KMS-11 (cell line): Measurements from ENCODE around the gene THAP5.
A peak's percentile ranks its signal among the peaks of the same experiment; 100 is the strongest.

Source experiments
- H2AFZ ChIP-seq: fragments of 200-600 bp; sonication (generic); 2 replicates; pipeline ENCODE4 v1.6.1; 2016; ENCODE audit warnings: antibody characterized with exemption, mixed run types, low read depth
- H3K27ac ChIP-seq: fragments of 200-600 bp; sonication (generic); 2 replicates; pipeline ENCODE4 v1.6.1; 2016; ENCODE audit warnings: mild to moderate bottlenecking, mixed run types
- H3K27me3 ChIP-seq: fragments of 200-600 bp; sonication (generic); 2 replicates; pipeline ENCODE4 v1.6.1; 2017; ENCODE audit warnings: mild to moderate bottlenecking, low read depth, mixed run types, moderate library complexity; ENCODE audit not compliant: insufficient read depth
- H3K36me3 ChIP-seq: fragments of 200-600 bp; sonication (generic); 2 replicates; pipeline ENCODE4 v1.6.1; 2017; ENCODE audit warnings: mild to moderate bottlenecking, mixed run types; ENCODE audit not compliant: insufficient read depth
- H3K4me1 ChIP-seq: fragments of 200-600 bp; sonication (generic); 2 replicates; pipeline ENCODE4 v1.6.1; 2016; ENCODE audit warnings: mild to moderate bottlenecking, low read depth, mixed run types; ENCODE audit not compliant: poor library complexity, severe bottlenecking
- H3K4me2 ChIP-seq: fragments of 200-600 bp; sonication (generic); 2 replicates; pipeline ENCODE4 v1.7.0; 2016; ENCODE audit warnings: mild to moderate bottlenecking, mixed run types
- H3K4me3 ChIP-seq: fragments of 200-600 bp; sonication (generic); IDR thresholded peaks from 2 replicates; pipeline ENCODE4 v1.6.1; 2017; ENCODE audit warnings: low read depth, low read length, mixed read lengths; ENCODE audit not compliant: insufficient read depth
- H3K79me2 ChIP-seq: fragments of 200-600 bp; sonication (generic); 2 replicates; pipeline ENCODE4 v1.6.1; 2016; ENCODE audit warnings: low read depth, mixed run types; ENCODE audit not compliant: insufficient read depth
- H3K9ac ChIP-seq: fragments of 200-600 bp; sonication (generic); 2 replicates; pipeline ENCODE4 v1.6.1; 2016; ENCODE audit warnings: mild to moderate bottlenecking, mixed run types
- H4K20me1 ChIP-seq: fragments of 200-600 bp; sonication (generic); 2 replicates; pipeline ENCODE4 v1.6.1; 2016; ENCODE audit warnings: mild to moderate bottlenecking, mixed run types; ENCODE audit not compliant: insufficient read depth
- TF ChIP-seq, protein P1 (sequence below): fragments of 200-600 bp; sonication (generic); conservative IDR thresholded peaks from 2 replicates; pipeline ENCODE4 v1.6.1; 2017; ENCODE audit warnings: low read depth, mild to moderate bottlenecking, antibody characterized with exemption, low read length, moderate library complexity, mixed read lengths

The THAP5 gene

GRCh38 chr7:108613147-108613948 is 43.8 kb upstream of the THAP5 start:
- Histone ChIP-seq H3K27ac (no peak overlapping the region), H3K27me3 (no peaks in the 10 kb centered on the region), H2AFZ (no peak overlapping the region), H3K4me2 (no peak overlapping the region), H3K4me3 (no peak overlapping the region), H3K9ac (no peak overlapping the region), H3K36me3 (no peaks in the 10 kb centered on the region), H3K4me1 (peaks cover 3% of the 10 kb centered on the region), H3K79me2 (no peaks in the 10 kb centered on the region), H4K20me1 (no peaks in the 10 kb centered on the region)
- TF ChIP-seq, protein P1, sequence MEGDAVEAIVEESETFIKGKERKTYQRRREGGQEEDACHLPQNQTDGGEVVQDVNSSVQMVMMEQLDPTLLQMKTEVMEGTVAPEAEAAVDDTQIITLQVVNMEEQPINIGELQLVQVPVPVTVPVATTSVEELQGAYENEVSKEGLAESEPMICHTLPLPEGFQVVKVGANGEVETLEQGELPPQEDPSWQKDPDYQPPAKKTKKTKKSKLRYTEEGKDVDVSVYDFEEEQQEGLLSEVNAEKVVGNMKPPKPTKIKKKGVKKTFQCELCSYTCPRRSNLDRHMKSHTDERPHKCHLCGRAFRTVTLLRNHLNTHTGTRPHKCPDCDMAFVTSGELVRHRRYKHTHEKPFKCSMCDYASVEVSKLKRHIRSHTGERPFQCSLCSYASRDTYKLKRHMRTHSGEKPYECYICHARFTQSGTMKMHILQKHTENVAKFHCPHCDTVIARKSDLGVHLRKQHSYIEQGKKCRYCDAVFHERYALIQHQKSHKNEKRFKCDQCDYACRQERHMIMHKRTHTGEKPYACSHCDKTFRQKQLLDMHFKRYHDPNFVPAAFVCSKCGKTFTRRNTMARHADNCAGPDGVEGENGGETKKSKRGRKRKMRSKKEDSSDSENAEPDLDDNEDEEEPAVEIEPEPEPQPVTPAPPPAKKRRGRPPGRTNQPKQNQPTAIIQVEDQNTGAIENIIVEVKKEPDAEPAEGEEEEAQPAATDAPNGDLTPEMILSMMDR = peak; percentile 87

DNA sequence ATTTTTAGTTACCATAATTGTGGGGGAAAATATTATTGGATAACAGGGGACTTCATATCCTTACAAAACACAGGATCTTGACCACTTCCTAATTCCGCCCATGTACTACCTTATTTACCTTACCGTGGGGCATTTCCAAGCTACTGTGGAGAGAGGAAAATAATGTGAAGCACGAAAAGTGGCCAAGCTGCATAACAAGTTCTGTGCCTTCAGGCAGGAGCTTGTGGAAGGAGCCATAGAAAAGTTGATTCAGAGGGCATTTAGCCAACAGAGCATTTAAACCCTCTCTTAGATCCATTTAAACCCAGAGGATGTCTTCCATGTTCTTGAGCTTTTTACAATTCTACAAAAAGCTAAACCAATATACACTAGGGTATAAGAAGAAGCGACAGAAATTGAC is 41.8 kb upstream of the THAP5 start:
- no peak overlapping the region for H3K27ac ChIP-seq
- H3K4me1 ChIP-seq = peaks cover 13% of the 10 kb centered on the region
- TF ChIP-seq, protein P1 = no peak
- no peaks in the 10 kb centered on the region for H3K27me3 ChIP-seq
- no peaks in the 10 kb centered on the region for H4K20me1 ChIP-seq
- H2AFZ ChIP-seq = no peak overlapping the region
- no peaks in the 10 kb centered on the region for H3K79me2 ChIP-seq
- H3K36me3 ChIP-seq = no peaks in the 10 kb centered on the region
- no peak overlapping the region for H3K4me2 ChIP-seq
- H3K9ac ChIP-seq = no peak overlapping the region
- no peak overlapping the region for H3K4me3 ChIP-seq

- Histone ChIP-seq H3K27ac (no peak overlapping the region), H3K27me3 (no peaks in the 10 kb centered on the region), H3K4me2 (no peak overlapping the region), H2AFZ (no peak overlapping the region), H3K4me3 (no peak overlapping the region), H3K4me1 (peaks cover 29% of the 10 kb centered on the region), H3K9ac (no peak overlapping the region), H4K20me1 (no peaks in the 10 kb centered on the region), H3K36me3 (no peaks in the 10 kb centered on the region), H3K79me2 (no peaks in the 10 kb centered on the region)
- TF ChIP-seq, protein P1 = no peak
Measured at GRCh38 chr7:108609643-108610042, 40.1 kb upstream of the THAP5 start.

DNA sequence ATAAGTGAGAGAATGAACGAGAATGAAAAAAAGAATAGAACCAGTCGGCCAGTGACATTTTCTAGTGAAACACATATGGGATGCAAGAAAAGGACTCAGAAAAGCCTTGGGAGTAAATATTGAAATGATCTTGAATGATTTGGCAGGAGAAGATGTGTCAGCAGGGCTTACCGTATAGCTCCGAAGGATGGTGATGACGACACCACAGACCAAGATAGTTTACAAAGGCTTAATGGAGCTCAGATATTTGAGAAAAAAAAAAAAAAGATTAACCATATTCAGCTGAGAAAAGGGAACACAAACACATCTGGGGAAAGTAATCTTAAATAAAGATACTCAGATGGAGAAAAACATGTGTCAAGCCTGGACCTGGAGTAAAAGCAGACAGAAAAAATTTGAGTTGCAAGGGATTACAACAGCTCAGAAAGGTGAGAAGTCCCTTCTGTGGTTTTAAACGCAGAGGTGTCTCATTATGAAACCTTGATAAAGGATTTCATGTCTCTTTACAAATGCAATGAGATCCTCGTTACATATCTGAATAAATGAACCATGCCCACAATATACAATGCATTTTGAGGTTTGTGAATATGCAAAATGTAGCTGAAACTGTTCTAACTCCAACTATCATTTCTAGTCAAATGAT is 36.2 kb upstream of the THAP5 start:
- H3K4me2 ChIP-seq = peak overlapping the region; percentile 59

More for the DNA sequence above, 36.2 kb upstream of the THAP5 start:
- no peaks in the 10 kb centered on the region for H4K20me1 ChIP-seq
- H2AFZ ChIP-seq = peak overlapping the region; percentile 18; the same call in 1 of the 2 replicates
- no peak overlapping the region for H3K4me3 ChIP-seq
- H3K27me3 ChIP-seq = no peaks in the 10 kb centered on the region
- TF ChIP-seq, protein P1 = no peak
- no peaks in the 10 kb centered on the region for H3K36me3 ChIP-seq
- peaks cover 42% of the 10 kb centered on the region for H3K4me1 ChIP-seq
- no peaks in the 10 kb centered on the region for H3K79me2 ChIP-seq
- H3K9ac ChIP-seq = peak overlapping the region; percentile 24; the same call in 1 of the 2 replicates
- H3K27ac ChIP-seq = peak overlapping the region; percentile 31; the same call in 1 of the 2 replicates
